ENCODE results near the gene FREM2.

GRCh38 chr13:38804061-38804460 is 117.2 kb downstream of the FREM2 start:
- no peak for TF ChIP-seq EZH2 (IDR thresholded peaks at IDR 0.05; ENCODE audit: borderline replicate concordance, low read depth, low read length, severe bottlenecking)
- TF ChIP-seq CTCF (IDR thresholded peaks at IDR 0.05; ENCODE audit: extremely low read depth in 1 of 2, insufficient read depth in 1 of 2, low read depth in 1 of 2, low read length in 2 of 2), result no peak
- TF ChIP-seq POLR2AphosphoS5 (IDR thresholded peaks at IDR 0.05; ENCODE audit: insufficient read depth, low read depth, low read length), result no peak

All from endothelial cell of umbilical vein (primary cell).